ENCODE measurements around the gene C12orf57.
A peak's percentile ranks its signal among the peaks of the same experiment; 100 is the strongest.

The C12orf57 gene

DNA sequence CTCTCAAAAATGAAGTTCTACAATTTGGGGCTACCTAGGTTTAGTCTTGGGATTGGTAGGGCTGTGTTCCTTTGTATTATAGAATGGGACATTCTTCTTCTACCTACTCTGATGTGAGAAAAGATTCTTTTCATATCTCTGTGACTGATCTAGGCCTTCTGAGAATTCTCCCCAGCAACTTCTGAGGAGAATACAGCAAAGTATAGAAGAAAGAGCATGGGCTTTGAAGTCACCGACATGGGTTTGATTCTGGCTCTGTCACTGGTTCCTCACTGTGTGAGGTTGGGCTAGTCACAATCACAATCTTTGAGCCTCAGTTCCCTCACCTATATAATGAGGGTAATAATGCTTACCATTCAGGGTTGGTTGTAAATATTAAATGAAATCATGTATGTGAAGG lies 11.1 kb upstream of the C12orf57 start:
- Histone ChIP-seq H3K9ac (ENCODE audit: low read depth, low read length) (no peak overlapping the region), H3K36me3 (ENCODE audit: insufficient read depth, low read length) (peaks cover 47% of the 10 kb centered on the region), H3K4me1 (ENCODE audit: insufficient read depth, low read length) (peaks cover 12% of the 10 kb centered on the region), H3K27me3 (ENCODE audit: insufficient read depth, low read length) (no peaks in the 10 kb centered on the region), H3K4me3 (ENCODE audit: low read length) (no peak overlapping the region), H3K9me3 (ENCODE audit: insufficient read depth, low read depth, low read length) (no peaks in the 10 kb centered on the region), H3K27ac (ENCODE audit: low read depth, low read length) (no peak overlapping the region)
- 100% methylated on average over 1 of the region's 1 CpG for WGBS

DNA sequence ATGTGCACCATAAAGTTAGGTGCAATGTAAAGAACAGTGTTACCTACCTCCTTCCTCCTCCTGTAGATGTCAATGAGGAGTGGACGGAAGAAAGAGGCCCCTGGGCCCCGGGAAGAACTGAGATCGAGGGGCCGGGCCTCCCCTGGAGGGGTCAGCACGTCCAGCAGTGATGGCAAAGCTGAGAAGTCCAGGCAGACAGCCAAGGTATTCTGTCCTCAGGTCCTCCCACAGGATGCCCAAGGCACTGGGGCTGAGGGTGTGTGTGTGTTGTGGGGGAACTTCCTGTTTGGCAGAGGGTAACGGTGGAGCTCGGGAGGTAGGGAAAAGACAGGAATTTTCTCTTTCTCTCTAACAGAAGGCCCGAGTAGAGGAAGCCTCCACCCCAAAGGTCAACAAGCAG lies 9.7 kb upstream of the C12orf57 start:
- H3K27me3 ChIP-seq (ENCODE audit: insufficient read depth, low read length): no peaks in the 10 kb centered on the region
- no peaks in the 10 kb centered on the region for H3K9me3 ChIP-seq (ENCODE audit: insufficient read depth, low read depth, low read length)
- no peak overlapping the region for H3K9ac ChIP-seq (ENCODE audit: low read depth, low read length)
- 89% methylated on average over 6 of the region's 8 CpGs for WGBS
- no peak overlapping the region for H3K27ac ChIP-seq (ENCODE audit: low read depth, low read length)
- peaks cover 55% of the 10 kb centered on the region for H3K36me3 ChIP-seq (ENCODE audit: insufficient read depth, low read length)
- H3K4me1 ChIP-seq (ENCODE audit: insufficient read depth, low read length): peaks cover 18% of the 10 kb centered on the region
- no peak overlapping the region for H3K4me3 ChIP-seq (ENCODE audit: low read length)

DNA sequence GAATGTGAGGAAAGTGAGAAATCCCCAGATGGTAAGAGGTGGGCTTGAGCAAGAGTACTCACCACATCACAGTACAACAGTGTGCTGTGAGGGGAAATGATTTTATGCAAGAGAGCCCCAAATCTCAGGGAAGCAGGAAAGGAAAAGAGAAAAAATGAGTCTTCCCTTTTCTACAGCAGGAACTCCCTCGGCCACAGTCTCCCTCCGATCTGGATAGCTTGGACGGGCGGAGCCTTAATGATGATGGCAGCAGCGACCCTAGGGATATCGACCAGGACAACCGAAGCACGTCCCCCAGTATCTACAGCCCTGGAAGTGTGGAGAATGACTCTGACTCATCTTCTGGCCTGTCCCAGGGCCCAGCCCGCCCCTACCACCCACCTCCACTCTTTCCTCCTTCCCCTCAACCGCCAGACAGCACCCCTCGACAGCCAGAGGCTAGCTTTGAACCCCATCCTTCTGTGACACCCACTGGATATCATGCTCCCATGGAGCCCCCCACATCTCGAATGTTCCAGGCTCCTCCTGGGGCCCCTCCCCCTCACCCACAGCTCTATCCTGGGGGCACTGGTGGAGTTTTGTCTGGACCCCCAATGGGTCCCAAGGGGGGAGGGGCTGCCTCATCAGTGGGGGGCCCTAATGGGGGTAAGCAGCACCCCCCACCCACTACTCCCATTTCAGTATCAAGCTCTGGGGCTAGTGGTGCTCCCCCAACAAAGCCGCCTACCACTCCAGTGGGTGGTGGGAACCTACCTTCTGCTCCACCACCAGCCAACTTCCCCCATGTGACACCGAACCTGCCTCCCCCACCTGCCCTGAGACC lies 8.2 kb upstream of the C12orf57 start:
- Histone ChIP-seq H3K36me3 (ENCODE audit: insufficient read depth, low read length) (peaks cover 67% of the 10 kb centered on the region), H3K9ac (ENCODE audit: low read depth, low read length) (no peak overlapping the region), H3K4me3 (ENCODE audit: low read length) (no peak overlapping the region), H3K27ac (ENCODE audit: low read depth, low read length) (no peak overlapping the region), H3K4me1 (ENCODE audit: insufficient read depth, low read length) (peaks cover 6% of the 10 kb centered on the region; the same call in 1 of the 2 replicates), H3K27me3 (ENCODE audit: insufficient read depth, low read length) (no peaks in the 10 kb centered on the region), H3K9me3 (ENCODE audit: insufficient read depth, low read depth, low read length) (no peaks in the 10 kb centered on the region)
- 93% methylated on average over 14 of the region's 14 CpGs for WGBS

DNA sequence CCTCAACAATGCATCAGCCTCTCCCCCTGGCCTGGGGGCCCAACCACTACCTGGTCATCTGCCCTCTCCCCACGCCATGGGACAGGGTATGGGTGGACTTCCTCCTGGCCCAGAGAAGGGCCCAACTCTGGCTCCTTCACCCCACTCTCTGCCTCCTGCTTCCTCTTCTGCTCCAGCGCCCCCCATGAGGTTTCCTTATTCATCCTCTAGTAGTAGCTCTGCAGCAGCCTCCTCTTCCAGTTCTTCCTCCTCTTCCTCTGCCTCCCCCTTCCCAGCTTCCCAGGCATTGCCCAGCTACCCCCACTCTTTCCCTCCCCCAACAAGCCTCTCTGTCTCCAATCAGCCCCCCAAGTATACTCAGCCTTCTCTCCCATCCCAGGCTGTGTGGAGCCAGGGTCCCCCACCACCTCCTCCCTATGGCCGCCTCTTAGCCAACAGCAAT lies 7.6 kb upstream of the C12orf57 start:
- H3K27me3 ChIP-seq (ENCODE audit: insufficient read depth, low read length): no peaks in the 10 kb centered on the region
- no peak overlapping the region for H3K9ac ChIP-seq (ENCODE audit: low read depth, low read length)
- 95% methylated on average over 3 of the region's 3 CpGs for WGBS
- H3K36me3 ChIP-seq (ENCODE audit: insufficient read depth, low read length): peaks cover 69% of the 10 kb centered on the region
- no peak overlapping the region for H3K4me3 ChIP-seq (ENCODE audit: low read length)
- no peaks in the 10 kb centered on the region for H3K9me3 ChIP-seq (ENCODE audit: insufficient read depth, low read depth, low read length)
- peaks cover 6% of the 10 kb centered on the region; the same call in 1 of the 2 replicates for H3K4me1 ChIP-seq (ENCODE audit: insufficient read depth, low read length)
- H3K27ac ChIP-seq (ENCODE audit: low read depth, low read length): no peak overlapping the region

DNA sequence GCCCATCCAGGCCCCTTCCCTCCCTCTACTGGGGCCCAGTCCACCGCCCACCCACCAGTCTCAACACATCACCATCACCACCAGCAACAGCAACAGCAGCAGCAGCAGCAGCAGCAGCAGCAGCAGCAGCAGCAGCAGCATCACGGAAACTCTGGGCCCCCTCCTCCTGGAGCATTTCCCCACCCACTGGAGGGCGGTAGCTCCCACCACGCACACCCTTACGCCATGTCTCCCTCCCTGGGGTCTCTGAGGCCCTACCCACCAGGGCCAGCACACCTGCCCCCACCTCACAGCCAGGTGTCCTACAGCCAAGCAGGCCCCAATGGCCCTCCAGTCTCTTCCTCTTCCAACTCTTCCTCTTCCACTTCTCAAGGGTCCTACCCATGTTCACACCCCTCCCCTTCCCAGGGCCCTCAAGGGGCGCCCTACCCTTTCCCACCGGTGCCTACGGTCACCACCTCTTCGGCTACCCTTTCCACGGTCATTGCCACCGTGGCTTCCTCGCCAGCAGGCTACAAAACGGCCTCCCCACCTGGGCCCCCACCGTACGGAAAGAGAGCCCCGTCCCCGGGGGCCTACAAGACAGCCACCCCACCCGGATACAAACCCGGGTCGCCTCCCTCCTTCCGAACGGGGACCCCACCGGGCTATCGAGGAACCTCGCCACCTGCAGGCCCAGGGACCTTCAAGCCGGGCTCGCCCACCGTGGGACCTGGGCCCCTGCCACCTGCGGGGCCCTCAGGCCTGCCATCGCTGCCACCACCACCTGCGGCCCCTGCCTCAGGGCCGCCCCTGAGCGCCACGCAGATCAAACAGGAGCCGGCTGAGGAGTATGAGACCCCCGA lies 7.0 kb upstream of the C12orf57 start:
- Histone ChIP-seq H3K4me3 (ENCODE audit: low read length) (peak overlapping the region; percentile 69), H3K4me1 (ENCODE audit: insufficient read depth, low read length) (peaks cover 6% of the 10 kb centered on the region; the same call in 1 of the 2 replicates), H3K36me3 (ENCODE audit: insufficient read depth, low read length) (peaks cover 73% of the 10 kb centered on the region), H3K9ac (ENCODE audit: low read depth, low read length) (peak overlapping the region; percentile 97), H3K9me3 (ENCODE audit: insufficient read depth, low read depth, low read length) (no peaks in the 10 kb centered on the region), H3K27me3 (ENCODE audit: insufficient read depth, low read length) (no peaks in the 10 kb centered on the region), H3K27ac (ENCODE audit: low read depth, low read length) (peak overlapping the region; percentile 98)
- WGBS: 73% methylated on average over 36 of the region's 36 CpGs

DNA sequence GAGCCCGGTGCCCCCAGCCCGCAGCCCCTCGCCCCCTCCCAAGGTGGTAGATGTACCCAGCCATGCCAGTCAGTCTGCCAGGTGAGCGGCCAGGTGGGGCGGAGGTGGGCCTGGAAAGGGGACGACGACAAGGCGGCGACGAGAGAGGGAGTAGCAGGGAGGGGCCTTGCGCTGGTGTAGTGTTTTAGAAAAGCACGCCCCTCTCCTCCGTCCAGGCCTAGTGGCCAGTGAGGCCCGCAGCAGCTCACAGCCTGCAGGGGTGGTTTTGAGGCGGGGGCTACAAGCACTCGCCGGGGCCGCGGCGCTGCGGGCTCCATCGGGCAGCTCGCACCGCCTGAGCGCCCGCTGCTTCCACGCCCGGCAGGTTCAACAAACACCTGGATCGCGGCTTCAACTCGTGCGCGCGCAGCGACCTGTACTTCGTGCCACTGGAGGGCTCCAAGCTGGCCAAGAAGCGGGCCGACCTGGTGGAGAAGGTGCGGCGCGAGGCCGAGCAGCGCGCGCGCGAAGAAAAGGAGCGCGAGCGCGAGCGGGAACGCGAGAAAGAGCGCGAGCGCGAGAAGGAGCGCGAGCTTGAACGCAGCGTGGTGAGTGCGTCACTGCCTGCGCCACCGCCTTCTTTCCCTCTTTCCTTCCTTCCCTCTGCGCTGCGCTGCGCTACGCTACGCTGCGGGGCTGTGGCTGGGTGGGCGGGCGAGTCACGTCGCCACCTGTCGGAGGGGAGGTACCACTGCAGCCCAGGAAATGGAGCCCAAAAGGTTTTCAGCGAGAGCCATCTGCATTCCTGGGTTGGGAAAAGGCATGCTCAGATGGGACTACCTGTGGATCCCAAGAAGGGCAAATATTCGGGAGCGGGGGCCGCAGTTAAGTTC lies 6.1 kb upstream of the C12orf57 start:
- 4% methylated on average over 80 of the region's 80 CpGs for WGBS
- peak overlapping the region; percentile 69 for H3K4me3 ChIP-seq (ENCODE audit: low read length)
- H3K27ac ChIP-seq (ENCODE audit: low read depth, low read length): peak overlapping the region; percentile 98
- peaks cover 65% of the 10 kb centered on the region for H3K36me3 ChIP-seq (ENCODE audit: insufficient read depth, low read length)
- no peaks in the 10 kb centered on the region for H3K27me3 ChIP-seq (ENCODE audit: insufficient read depth, low read length)
- H3K9me3 ChIP-seq (ENCODE audit: insufficient read depth, low read depth, low read length): no peaks in the 10 kb centered on the region
- peak overlapping the region; percentile 97 for H3K9ac ChIP-seq (ENCODE audit: low read depth, low read length)
- peaks cover 6% of the 10 kb centered on the region; the same call in 1 of the 2 replicates for H3K4me1 ChIP-seq (ENCODE audit: insufficient read depth, low read length)

DNA sequence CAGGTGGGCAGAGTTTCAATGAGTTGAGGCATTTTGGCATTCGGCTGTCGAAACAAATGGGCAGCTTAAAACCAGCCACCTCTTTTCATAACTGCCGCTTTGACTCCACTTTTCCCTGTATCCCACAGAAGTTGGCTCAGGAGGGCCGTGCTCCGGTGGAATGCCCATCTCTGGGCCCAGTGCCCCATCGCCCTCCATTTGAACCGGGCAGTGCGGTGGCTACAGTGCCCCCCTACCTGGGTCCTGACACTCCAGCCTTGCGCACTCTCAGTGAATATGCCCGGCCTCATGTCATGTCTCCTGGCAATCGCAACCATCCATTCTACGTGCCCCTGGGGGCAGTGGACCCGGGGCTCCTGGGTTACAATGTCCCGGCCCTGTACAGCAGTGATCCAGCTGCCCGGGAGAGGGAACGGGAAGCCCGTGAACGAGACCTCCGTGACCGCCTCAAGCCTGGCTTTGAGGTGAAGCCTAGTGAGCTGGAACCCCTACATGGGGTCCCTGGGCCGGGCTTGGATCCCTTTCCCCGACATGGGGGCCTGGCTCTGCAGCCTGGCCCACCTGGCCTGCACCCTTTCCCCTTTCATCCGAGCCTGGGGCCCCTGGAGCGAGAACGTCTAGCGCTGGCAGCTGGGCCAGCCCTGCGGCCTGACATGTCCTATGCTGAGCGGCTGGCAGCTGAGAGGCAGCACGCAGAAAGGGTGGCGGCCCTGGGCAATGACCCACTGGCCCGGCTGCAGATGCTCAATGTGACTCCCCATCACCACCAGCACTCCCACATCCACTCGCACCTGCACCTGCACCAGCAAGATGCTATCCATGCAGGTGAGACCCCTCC lies 5.2 kb upstream of the C12orf57 start:
- Histone ChIP-seq H3K36me3 (ENCODE audit: insufficient read depth, low read length) (peaks cover 59% of the 10 kb centered on the region), H3K27ac (ENCODE audit: low read depth, low read length) (peak overlapping the region; percentile 81), H3K4me1 (ENCODE audit: insufficient read depth, low read length) (peaks cover 6% of the 10 kb centered on the region; the same call in 1 of the 2 replicates), H3K4me3 (ENCODE audit: low read length) (peak overlapping the region; percentile 69), H3K9ac (ENCODE audit: low read depth, low read length) (peak overlapping the region; percentile 97), H3K9me3 (ENCODE audit: insufficient read depth, low read depth, low read length) (no peaks in the 10 kb centered on the region), H3K27me3 (ENCODE audit: insufficient read depth, low read length) (no peaks in the 10 kb centered on the region)
- 93% methylated on average over 32 of the region's 32 CpGs for WGBS

DNA sequence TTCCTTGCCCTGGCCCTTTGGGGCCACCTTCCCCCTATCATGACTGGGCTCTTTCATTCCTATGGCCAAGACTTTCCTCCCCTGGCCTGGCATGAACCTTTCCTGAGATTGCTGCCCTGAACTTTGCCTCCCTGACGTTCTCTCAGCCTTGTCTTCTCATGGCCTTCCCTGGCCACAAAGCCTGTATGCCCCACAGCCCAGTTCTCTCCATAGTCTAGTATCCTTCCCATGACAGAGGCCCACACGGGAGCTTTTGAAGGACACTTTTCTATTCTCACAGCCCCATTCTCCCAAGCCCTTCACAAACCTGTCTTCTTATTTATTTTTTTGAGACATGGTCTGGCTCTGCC lies 4.7 kb upstream of the C12orf57 start:
- WGBS: 90% methylated on average over 2 of the region's 2 CpGs
- no peak overlapping the region for H3K9ac ChIP-seq (ENCODE audit: low read depth, low read length)

DNA sequence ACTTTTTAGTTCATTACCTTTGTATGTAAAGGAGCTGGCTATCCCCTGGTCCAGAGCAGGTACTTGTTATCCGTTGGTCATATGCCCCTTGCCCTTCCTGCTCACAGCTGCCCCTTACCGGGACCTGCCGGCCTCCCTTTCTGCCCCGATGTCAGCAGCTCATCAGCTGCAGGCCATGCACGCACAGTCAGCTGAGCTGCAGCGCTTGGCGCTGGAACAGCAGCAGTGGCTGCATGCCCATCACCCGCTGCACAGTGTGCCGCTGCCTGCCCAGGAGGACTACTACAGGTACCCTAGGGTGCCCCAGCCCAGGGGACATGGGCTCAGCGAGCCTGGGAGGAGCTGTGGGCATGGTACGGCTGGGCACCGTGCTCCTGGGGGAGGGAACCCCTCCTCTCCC lies 2.6 kb upstream of the C12orf57 start:
- Histone ChIP-seq H3K27me3 (ENCODE audit: insufficient read depth, low read length) (no peaks in the 10 kb centered on the region), H3K4me1 (ENCODE audit: insufficient read depth, low read length) (peaks cover 18% of the 10 kb centered on the region), H3K36me3 (ENCODE audit: insufficient read depth, low read length) (peaks cover 32% of the 10 kb centered on the region), H3K4me3 (ENCODE audit: low read length) (no peak overlapping the region), H3K9ac (ENCODE audit: low read depth, low read length) (no peak overlapping the region), H3K27ac (ENCODE audit: low read depth, low read length) (no peak overlapping the region), H3K9me3 (ENCODE audit: insufficient read depth, low read depth, low read length) (no peaks in the 10 kb centered on the region)
- 97% methylated on average over 12 of the region's 12 CpGs for WGBS

More for the DNA sequence above, 4.7 kb upstream of the C12orf57 start:
- no peaks in the 10 kb centered on the region for H3K9me3 ChIP-seq (ENCODE audit: insufficient read depth, low read depth, low read length)
- peaks cover 6% of the 10 kb centered on the region; the same call in 1 of the 2 replicates for H3K4me1 ChIP-seq (ENCODE audit: insufficient read depth, low read length)
- no peak overlapping the region for H3K27ac ChIP-seq (ENCODE audit: low read depth, low read length)
- no peaks in the 10 kb centered on the region for H3K27me3 ChIP-seq (ENCODE audit: insufficient read depth, low read length)
- no peak overlapping the region for H3K4me3 ChIP-seq (ENCODE audit: low read length)
- peaks cover 53% of the 10 kb centered on the region for H3K36me3 ChIP-seq (ENCODE audit: insufficient read depth, low read length)

DNA sequence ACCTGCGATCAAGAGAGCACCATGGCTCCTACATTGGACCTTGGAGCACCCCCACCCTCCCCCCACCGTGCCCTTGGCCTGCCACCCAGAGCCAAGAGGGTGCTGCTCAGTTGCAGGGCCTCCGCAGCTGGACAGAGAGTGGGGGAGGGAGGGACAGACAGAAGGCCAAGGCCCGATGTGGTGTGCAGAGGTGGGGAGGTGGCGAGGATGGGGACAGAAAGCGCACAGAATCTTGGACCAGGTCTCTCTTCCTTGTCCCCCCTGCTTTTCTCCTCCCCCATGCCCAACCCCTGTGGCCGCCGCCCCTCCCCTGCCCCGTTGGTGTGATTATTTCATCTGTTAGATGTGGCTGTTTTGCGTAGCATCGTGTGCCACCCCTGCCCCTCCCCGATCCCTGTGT lies 2.0 kb upstream of the C12orf57 start:
- no peak overlapping the region for H3K4me3 ChIP-seq (ENCODE audit: low read length)
- no peaks in the 10 kb centered on the region for H3K9me3 ChIP-seq (ENCODE audit: insufficient read depth, low read depth, low read length)
- no peak overlapping the region for H3K27ac ChIP-seq (ENCODE audit: low read depth, low read length)
- H3K36me3 ChIP-seq (ENCODE audit: insufficient read depth, low read length): peaks cover 30% of the 10 kb centered on the region
- no peak overlapping the region for H3K9ac ChIP-seq (ENCODE audit: low read depth, low read length)
- no peaks in the 10 kb centered on the region for H3K27me3 ChIP-seq (ENCODE audit: insufficient read depth, low read length)
- WGBS: 94% methylated on average over 4 of the region's 12 CpGs
- peaks cover 18% of the 10 kb centered on the region for H3K4me1 ChIP-seq (ENCODE audit: insufficient read depth, low read length)
